MM.1S (cell line): ENCODE measurements around the gene KCNK4.

ENCODE experiments used
- EZH2 ChIP-seq: fragments of 300-600 bp; sonication (generic); optimal IDR thresholded peaks from 2 replicates; pipeline ENCODE3; 2017; ENCODE audit warnings: low read depth, mild to moderate bottlenecking, antibody characterized with exemption, low read length, mixed read lengths
- TF ChIP-seq, protein P1 (sequence below): fragments of 300-600 bp; sonication (generic); IDR thresholded peaks from 2 replicates; pipeline ENCODE4 v1.5.1; 2016; ENCODE audit warnings: antibody characterized with exemption, low read length, mixed read lengths

DNA sequence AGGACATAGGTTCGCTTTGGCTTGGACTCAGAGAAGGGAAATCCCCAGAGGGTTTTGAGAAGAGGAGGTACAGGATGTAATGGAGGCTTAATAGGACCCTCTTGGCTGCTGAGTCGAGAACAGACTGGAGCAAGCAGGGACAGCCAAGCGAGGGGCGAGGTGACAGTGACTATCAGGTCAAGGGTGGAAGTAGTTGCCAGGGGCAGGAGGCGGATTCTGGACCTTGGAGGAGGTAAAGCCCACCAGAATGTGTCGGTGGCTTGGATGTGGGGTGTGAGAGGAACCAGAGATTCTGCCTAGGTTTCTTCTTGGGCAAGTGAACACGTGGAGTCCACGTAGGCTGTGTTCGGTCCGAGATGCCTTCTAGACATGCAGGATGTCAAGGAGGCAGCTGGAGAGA lies 21.8 kb downstream of the KCNK4 start:
- TF ChIP-seq EZH2, result no peak
- TF ChIP-seq, protein P1, sequence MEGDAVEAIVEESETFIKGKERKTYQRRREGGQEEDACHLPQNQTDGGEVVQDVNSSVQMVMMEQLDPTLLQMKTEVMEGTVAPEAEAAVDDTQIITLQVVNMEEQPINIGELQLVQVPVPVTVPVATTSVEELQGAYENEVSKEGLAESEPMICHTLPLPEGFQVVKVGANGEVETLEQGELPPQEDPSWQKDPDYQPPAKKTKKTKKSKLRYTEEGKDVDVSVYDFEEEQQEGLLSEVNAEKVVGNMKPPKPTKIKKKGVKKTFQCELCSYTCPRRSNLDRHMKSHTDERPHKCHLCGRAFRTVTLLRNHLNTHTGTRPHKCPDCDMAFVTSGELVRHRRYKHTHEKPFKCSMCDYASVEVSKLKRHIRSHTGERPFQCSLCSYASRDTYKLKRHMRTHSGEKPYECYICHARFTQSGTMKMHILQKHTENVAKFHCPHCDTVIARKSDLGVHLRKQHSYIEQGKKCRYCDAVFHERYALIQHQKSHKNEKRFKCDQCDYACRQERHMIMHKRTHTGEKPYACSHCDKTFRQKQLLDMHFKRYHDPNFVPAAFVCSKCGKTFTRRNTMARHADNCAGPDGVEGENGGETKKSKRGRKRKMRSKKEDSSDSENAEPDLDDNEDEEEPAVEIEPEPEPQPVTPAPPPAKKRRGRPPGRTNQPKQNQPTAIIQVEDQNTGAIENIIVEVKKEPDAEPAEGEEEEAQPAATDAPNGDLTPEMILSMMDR, result no peak
